Renal cortex interstitium (tissue), 11 donors: ENCODE measurements around the gene RAD51D. TPM values are rescaled to one million over a fixed set of nuclear protein-coding genes. Genes with fewer than 3 reads are reported as not detected.
"Not testable (repeated sequence)": the region's sequence is repeated elsewhere in the genome, so short reads cannot be mapped to it uniquely, and the experiment has no call there.

ENCODE experiments used
- DNase-seq, 11 donors: peaks; one replicate each; pipeline ENCODE4 v3.0.0-alpha.2; 2013; ENCODE audit warnings: low read depth in 9 of 11, low spot score in 4 of 11; ENCODE audit errors: extremely low read depth in 1 of 11
- polyA plus RNA-seq, 3 donors: library from polyadenylated mRNA; unstranded; fragments of 120-200 nt; gene quantifications; one replicate each; pipeline ENCODE4 v1.2.1, GENCODE V29; 2013; ENCODE audit not compliant: insufficient read length in 3 of 3

RAD51D gene
- polyA plus RNA-seq, 3 donors = 10.9 to 13.6 (median 11.6) TPM

GRCh38 chr17:35051579-35052240 lies 68.0 kb downstream of the RAD51D start:
- DNase-seq = no peak

GRCh38 chr17:35051183-35051578 lies 68.5 kb downstream of the RAD51D start:
- DNase-seq = no peak

DNA sequence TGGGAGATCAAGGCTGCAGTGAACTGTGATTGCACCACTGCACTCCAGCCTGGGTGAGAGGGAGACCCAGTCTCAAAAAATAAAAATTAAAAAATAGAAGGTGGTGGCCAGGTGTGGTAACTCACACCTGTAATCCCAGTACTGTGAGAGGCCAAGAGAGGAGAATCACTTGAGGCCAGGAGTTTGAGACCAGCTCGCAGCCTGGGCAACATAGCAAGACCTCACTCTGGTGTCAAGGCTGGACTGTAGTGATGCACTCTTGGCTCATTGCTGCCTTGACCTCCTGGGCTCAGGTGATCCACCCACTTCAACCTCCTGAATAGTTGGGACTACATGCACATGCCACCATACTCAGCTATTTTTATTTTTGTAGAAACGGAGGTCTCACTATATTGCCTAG lies 69.5 kb downstream of the RAD51D start:
- DNase-seq = no peak

GRCh38 chr17:35048685-35049379 lies 70.8 kb downstream of the RAD51D start:
- no peak for DNase-seq

DNA sequence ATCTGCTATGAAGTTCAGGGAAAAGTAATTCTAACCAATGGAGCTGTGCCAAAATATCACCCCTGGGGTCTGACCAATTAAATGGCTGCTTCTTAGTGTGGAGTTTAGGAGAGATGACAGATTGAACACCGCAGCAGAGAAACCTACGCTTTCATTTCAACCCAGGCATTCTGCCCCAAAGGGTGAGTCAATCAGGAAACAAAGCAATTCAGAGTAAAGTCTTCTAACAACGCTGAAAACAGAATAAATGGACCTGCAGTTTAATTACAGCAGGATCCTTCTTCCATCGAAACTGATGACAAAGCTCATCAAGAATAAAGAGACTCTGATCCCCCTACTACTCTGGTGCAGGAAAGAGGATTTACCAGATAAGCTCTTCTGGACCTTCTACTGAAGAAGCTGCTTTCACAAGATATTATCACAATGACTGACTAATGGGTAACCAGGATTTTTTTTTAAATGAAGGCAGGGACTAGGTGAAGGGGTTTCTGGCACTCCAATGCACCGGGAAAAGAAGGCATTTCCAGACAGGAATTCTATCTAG lies 72.8 kb downstream of the RAD51D start:
- no peak for DNase-seq

DNA sequence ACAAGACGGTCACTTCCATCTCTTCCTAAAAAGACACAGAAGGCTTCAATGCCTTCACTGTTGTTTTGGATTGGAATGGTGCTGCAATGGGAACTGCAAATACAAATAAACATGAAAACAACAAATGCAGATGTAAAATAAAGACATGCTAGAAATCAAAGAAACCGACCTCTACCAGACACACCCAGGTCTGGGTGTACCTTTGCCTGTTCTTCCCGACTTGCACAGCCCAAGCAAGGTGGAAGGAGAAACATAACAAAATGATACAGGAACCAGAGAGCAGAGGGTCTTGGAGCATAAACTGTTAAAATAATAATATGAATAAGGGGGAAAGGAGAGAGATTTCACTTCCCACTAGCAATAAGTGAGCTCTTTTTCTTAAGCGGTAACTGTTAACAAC lies 73.4 kb downstream of the RAD51D start:
- DNase-seq = no peak

- not testable (repeated sequence) for DNase-seq
Observed at GRCh38 chr17:35045458-35045979, 74.1 kb downstream of the RAD51D start.

- DNase-seq = no peak
Observed at GRCh38 chr17:35044181-35044580, 75.5 kb downstream of the RAD51D start.

Other genes starting within 250 kb of the RAD51D start
- gene CCT6B, start 158.4 kb downstream of the RAD51D start, polyA plus RNA-seq = 1 to 10 TPM; 4.9 to 5.8 (median 5.7) TPM
- gene ZNF830, start 158.3 kb downstream of the RAD51D start, polyA plus RNA-seq = 10 to 100 TPM; 21.7 to 25.8 (median 25.0) TPM
- gene LIG3, start 139.3 kb downstream of the RAD51D start, polyA plus RNA-seq = 10 to 100 TPM; 32.3 to 38.5 (median 38.1) TPM
- 10 to 100 TPM; 22.1 to 26.2 (median 22.9) TPM for gene RFFL, start 56.2 kb downstream of the RAD51D start, polyA plus RNA-seq
- under 1 TPM in 2 of 3 donors, not detected in 1; 0.27 to 0.28 TPM for gene FNDC8, start 1.8 kb upstream of the RAD51D start, polyA plus RNA-seq
- 10 to 100 TPM; 14.0 to 18.1 (median 16.8) TPM for gene NLE1, start 22.4 kb upstream of the RAD51D start, polyA plus RNA-seq
- under 1 TPM; 0.09 to 0.27 (median 0.20) TPM for gene UNC45B, start 28.0 kb upstream of the RAD51D start, polyA plus RNA-seq
- gene SLC35G3, start 74.5 kb upstream of the RAD51D start, polyA plus RNA-seq = not detected
- gene SLFN5, start 123.2 kb upstream of the RAD51D start, polyA plus RNA-seq = 10 to 100 TPM; 12.7 to 14.9 (median 12.9) TPM